Umbilical cord (tissue), 2 donors: ENCODE measurements around the gene PRICKLE2. TPM values are rescaled to one million over a fixed set of nuclear protein-coding genes. Genes with fewer than 3 reads are reported as not detected.

Experiments
- DNase-seq: peaks from one replicate; pipeline ENCODE4 v3.0.0-alpha.2; 2015; ENCODE audit warnings: low spot score
- total RNA-seq: library from RNA; depleted of rRNA; stranded (reverse); fragments of >200 nt; gene quantifications from one replicate; pipeline ENCODE4 v1.2.3, GENCODE V29; 2014; ENCODE audit warnings: low replicate concordance; ENCODE audit not compliant: insufficient read depth

PRICKLE2 gene, protein sequence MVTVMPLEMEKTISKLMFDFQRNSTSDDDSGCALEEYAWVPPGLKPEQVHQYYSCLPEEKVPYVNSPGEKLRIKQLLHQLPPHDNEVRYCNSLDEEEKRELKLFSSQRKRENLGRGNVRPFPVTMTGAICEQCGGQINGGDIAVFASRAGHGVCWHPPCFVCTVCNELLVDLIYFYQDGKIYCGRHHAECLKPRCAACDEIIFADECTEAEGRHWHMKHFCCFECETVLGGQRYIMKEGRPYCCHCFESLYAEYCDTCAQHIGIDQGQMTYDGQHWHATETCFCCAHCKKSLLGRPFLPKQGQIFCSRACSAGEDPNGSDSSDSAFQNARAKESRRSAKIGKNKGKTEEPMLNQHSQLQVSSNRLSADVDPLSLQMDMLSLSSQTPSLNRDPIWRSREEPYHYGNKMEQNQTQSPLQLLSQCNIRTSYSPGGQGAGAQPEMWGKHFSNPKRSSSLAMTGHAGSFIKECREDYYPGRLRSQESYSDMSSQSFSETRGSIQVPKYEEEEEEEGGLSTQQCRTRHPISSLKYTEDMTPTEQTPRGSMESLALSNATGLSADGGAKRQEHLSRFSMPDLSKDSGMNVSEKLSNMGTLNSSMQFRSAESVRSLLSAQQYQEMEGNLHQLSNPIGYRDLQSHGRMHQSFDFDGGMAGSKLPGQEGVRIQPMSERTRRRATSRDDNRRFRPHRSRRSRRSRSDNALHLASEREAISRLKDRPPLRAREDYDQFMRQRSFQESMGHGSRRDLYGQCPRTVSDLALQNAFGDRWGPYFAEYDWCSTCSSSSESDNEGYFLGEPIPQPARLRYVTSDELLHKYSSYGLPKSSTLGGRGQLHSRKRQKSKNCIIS
- 56.1 TPM for total RNA-seq

- peak; percentile 91 for DNase-seq
Measured at GRCh38 chr3:64224826-64225610, at the start of gene PRICKLE2. TSS of gene PRICKLE2 (minus strand) at chr3:64225466. CDS start at chr3:64198927, 26,539 bp downstream.

DNA sequence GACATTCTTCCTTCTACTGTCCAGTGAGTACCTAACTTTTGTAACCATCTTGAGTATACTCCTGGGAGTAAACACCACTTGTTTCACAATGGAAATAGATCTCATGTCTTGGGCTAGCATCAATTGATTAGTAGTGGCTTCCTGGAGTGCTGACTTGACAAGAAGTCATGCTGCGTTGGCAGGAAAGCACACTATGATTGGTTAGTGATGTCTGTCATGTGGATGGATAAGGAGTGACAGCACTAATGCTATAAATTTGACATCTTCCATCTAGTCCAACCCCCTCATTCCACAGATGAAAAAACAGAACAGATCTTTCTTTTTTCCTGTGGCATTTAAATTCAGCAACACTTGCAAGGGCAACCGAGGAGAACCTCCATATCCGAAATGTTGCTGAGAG lies 47.6 kb upstream of the PRICKLE2 start:
- no peak for DNase-seq

- no peak for DNase-seq
Measured at GRCh38 chr3:64272271-64272670, 47.0 kb upstream of the PRICKLE2 start.

- no peak for DNase-seq
Measured at GRCh38 chr3:64271631-64272030, 46.4 kb upstream of the PRICKLE2 start.

DNA sequence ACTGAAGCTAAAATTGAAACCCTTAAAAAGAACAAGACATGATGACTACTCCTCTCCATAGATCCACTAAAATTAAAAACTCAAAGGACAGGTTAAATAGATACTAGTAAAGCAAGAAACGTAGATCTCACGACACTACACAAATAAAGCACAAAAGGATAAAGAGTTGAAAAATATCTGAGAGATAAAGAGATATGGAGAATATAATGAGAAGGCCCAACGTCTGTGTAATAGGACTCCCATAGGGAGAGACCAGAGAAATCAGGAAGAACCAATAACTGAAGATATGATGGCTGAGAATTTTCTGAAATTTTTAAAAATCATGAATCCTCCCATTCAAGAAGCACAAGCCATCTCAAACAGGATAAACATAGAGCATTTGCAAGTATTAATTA lies 45.6 kb upstream of the PRICKLE2 start:
- no peak for DNase-seq

- no peak for DNase-seq
Measured at GRCh38 chr3:64270142-64270865, 45.0 kb upstream of the PRICKLE2 start.

DNA sequence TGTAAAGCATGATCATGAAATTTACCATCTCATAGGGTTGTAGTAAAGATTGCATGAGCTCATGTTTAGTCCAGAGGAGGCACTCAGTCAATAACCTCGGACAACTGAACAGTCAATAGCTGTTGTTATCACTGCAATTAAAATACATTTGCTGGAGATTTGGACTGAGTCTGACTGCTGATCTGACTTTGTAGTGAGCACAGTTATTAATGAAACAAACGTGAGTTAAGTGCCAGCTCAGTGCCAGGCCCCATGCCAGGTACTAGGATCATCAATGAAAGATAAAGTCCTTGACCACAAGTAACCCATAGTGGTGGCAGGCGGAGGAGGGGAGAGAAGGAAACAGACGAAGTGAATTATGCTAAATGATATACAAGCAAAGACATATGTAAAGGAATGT lies 43.7 kb upstream of the PRICKLE2 start:
- no peak for DNase-seq

DNA sequence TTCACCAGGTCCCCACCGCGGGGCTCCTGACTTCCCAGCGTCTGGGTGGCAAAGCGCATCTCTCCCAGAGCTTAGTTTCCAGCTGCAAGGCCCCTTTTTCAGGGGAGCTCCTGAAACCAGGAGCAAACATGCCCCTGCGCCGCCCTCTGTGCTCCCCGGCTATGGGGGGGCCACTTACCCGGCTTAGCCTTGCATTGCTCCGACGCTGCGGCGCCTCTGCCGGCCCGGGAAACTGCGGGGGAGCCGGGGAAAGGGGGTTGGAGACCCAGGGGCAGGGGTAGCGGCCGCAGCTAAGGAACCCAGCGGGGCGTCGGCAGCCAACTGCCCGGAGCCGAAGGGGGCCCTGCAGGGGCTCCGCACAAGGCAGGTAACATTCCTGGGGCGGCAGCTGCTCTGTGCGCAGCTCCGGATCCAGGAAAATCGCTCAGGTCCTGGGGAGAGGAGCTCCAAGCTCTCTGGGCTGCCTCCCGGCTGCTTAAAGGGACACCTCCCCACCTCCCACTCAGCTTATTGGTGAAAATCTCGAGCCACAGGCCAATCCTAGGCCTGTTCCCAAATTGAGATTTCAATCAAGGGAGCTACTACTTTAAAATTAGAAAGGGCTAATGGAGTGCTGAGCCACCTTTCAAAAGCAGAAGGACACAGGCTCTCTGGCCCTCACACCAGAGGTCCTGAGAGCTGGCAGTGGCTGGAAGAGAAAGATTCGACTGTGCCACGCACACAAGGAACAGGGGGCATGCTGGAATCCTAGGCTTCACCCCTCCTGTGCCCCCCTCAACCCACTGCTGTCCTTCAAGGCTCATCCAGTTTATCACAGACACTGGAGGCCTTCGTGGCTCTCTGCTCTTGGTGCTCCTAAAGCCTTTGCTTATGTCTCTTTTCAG lies 42.7 kb upstream of the PRICKLE2 start:
- DNase-seq: peak; percentile 75

GRCh38 chr3:64266983-64267382 lies 41.7 kb upstream of the PRICKLE2 start:
- DNase-seq: peak; percentile 28

- DNase-seq: peak; percentile 94
Measured at GRCh38 chr3:64266065-64266931, 41.0 kb upstream of the PRICKLE2 start.

DNA sequence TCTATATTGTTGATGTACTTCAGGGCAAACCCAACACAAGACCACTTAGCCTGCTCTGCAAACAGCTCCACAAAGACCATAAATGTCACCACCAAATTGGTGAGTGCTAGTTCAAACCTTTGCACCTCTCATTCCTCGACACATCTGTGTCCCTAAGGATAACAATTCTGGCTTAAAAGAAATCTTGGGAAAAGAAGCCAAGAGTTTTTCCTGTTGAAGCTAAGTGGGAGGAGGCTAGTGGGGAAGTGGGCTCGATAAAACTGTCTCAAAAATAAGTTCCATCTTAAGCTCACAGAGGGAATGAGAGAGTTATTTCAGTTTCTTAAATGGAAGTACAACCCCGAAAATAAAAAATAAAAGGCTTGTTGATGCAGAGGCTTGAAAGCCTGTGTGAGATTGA lies 40.4 kb upstream of the PRICKLE2 start:
- no peak for DNase-seq

GRCh38 chr3:64264501-64265109 lies 39.3 kb upstream of the PRICKLE2 start:
- DNase-seq: peak; percentile 74

- no peak for DNase-seq
Measured at GRCh38 chr3:64262574-64263114, 37.4 kb upstream of the PRICKLE2 start.

GRCh38 chr3:64260431-64260830 lies 35.2 kb upstream of the PRICKLE2 start:
- DNase-seq: peak; percentile 78

- DNase-seq: no peak
Measured at GRCh38 chr3:64259636-64260035, 34.4 kb upstream of the PRICKLE2 start.

DNA sequence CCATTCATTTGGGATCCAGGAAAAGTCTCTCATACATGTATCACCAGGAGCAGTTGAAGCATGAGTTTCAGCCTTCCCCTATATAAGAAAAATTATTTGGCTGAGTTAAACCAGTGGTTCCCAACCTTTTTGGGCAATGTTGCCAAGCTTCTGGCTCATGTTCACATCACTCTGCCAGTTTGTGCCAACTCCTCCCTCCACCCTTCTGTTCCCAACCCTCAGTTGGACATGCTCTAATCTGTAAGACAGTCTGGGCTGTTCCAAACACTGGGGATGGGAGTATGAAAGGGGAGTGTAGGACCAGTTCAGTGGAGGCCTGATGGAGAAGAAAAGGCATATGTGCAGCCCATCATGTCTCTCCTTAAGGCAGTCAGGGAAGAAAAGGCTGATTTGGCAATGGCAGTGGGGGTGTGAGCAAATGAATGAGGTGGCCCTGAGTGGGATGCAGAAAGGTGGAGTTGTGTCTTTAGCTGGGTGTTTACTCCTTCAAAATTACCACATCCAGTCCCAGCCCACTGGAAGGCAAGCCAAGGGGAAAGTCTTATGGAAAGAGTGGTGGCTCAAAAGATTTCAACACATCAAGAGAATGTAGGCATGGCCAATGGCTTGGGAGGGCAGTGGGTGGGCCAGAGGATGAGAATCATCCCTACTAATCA lies 32.0 kb upstream of the PRICKLE2 start:
- no peak for DNase-seq

DNA sequence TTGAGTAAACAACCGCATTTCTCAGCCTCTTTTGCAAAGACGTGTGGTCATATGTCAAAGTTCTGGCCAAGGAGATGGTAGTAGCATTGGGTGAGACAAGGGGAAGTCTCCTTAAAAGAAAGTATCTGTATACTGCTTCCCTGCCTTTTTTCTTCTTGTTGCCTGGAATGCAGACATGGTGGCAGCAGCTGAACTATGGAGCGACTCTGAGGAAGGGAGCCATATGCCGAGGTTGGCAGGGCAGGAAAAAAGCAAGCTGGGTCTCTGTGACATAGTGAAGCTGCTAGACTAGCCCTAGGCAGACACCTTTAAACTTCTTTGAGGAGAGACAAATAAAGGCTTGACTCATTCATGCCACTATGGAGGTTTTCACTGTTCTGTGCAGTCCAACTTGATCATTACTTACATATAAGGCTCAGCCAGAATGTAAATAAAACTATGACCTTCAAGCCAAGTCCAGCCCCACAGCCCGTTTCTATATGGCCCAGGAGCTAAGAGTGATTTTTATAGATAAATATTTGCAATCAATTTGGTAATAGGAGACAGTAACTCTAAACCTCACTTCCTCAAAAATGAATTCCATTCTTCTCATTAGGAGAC lies 30.6 kb upstream of the PRICKLE2 start:
- no peak for DNase-seq
